ENCODE results near the gene UGT3A2. TPM values are rescaled to one million over a fixed set of nuclear protein-coding genes. Genes with fewer than 3 reads are reported as not detected.

Gene UGT3A2
- total and polyA plus RNA-seq, 2 of the 8 experiments (the other 6 are each of a cell fraction or from before 2014, with no cell fraction given): 19.4 to 28.8 TPM

DNA sequence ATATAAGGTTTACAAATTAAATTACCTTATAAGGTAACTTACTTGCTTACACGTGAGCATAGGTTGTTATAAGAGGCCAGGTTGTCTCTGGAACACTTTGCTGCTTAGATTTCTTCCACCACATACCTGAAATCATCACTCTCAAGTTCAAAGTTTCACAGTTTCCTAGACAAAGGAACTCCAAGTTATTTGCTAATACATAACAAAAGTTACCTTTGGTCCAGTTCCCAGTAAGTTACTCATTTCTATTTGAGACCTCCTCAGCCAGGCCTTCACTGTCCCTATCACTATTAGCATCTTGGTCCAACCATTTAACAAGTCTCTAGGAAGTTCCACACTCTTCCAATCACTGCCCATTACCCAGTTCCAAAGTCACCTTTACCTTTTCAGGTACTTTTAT, 57.0 kb downstream of the UGT3A2 start (continued):
- no peak for TF ChIP-seq TBP (IDR thresholded peaks at IDR 0.05; ENCODE audit: low read depth, low read length)
- TF ChIP-seq CBX8 (IDR thresholded peaks at IDR 0.05; ENCODE audit: borderline replicate concordance, low read depth, low read length): no peak

DNA sequence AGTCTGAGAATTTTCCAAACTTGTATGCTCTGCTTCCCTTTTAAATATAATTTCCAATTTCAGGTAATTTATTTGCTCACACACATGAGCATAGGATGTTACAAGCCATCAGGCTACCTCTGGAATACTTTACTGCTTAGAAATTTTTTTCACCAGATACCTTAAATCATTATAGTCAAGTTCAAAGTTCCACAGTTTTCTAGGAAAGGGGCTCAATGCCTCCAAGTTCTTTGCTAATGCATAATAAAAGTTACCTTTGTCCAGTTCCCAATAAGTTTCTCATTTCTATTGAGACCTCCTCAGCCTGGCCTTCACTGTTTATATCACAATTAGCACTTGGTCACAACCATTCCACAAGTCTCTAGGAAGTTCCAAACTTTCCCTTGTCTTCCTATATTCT, 59.3 kb downstream of the UGT3A2 start:
- no peak for TF ChIP-seq CEBPB (IDR thresholded peaks at IDR 0.05; ENCODE audit: low read depth, low read length)
- TF ChIP-seq, protein P1, sequence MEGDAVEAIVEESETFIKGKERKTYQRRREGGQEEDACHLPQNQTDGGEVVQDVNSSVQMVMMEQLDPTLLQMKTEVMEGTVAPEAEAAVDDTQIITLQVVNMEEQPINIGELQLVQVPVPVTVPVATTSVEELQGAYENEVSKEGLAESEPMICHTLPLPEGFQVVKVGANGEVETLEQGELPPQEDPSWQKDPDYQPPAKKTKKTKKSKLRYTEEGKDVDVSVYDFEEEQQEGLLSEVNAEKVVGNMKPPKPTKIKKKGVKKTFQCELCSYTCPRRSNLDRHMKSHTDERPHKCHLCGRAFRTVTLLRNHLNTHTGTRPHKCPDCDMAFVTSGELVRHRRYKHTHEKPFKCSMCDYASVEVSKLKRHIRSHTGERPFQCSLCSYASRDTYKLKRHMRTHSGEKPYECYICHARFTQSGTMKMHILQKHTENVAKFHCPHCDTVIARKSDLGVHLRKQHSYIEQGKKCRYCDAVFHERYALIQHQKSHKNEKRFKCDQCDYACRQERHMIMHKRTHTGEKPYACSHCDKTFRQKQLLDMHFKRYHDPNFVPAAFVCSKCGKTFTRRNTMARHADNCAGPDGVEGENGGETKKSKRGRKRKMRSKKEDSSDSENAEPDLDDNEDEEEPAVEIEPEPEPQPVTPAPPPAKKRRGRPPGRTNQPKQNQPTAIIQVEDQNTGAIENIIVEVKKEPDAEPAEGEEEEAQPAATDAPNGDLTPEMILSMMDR (IDR thresholded peaks at IDR 0.05; ENCODE audit: control extremely low read depth in 1 of 3, insufficient read depth in 1 of 3, low read depth in 1 of 3, low read length in 3 of 3): no peak
- TF ChIP-seq SIRT6 (IDR thresholded peaks at IDR 0.05; ENCODE audit: low read length): no peak
- FAIRE-seq (no peak), DNase-seq (ENCODE audit: low read depth in 1 of 2, low spot score in 2 of 2) (no peak)
- no peaks in the 10 kb centered on the region for H3K23me2 ChIP-seq (ENCODE audit: low read depth, low read length)
- no peak overlapping the region for H2BK120ac ChIP-seq (replicated peaks; ENCODE audit: low read depth, low read length)
- H4K8ac ChIP-seq (ENCODE audit: extremely low read depth, insufficient read depth, low read length): no peak overlapping the region
- H4K20me1 ChIP-seq (replicated peaks in 1 of 2; ENCODE audit: control insufficient read depth in 1 of 2, insufficient read depth in 2 of 2, low read length in 2 of 2): no peaks in the 10 kb centered on the region
- H3K9me3 ChIP-seq (ENCODE audit: insufficient read depth in 2 of 2, low read depth in 1 of 2, low read length in 1 of 2): peaks cover 8 to 15% of the 10 kb centered on the region in 2 experiments
- H4K5ac ChIP-seq (ENCODE audit: insufficient read length, low read depth, low read length): no peak overlapping the region
- H3K18ac ChIP-seq (ENCODE audit: extremely low read depth, low read length): no peak overlapping the region
- H3K4ac ChIP-seq (replicated peaks; ENCODE audit: insufficient read length, low read depth, low read length): no peak overlapping the region
- H3K4me1 ChIP-seq (replicated peaks in 1 of 4; ENCODE audit: control insufficient read depth in 3 of 4, insufficient read depth in 4 of 4, low read length in 3 of 4): no peaks in the 10 kb centered on the region
- H3K4me2 ChIP-seq (ENCODE audit: insufficient read depth in 1 of 2, low read depth in 2 of 2, low read length in 2 of 2): no peak overlapping the region
- no peak overlapping the region for H2BK15ac ChIP-seq (ENCODE audit: low read length)
- H2AK5ac ChIP-seq (ENCODE audit: low read depth, low read length): no peak overlapping the region
- no peak overlapping the region for H3K56ac ChIP-seq (replicated peaks; ENCODE audit: insufficient read length, low read depth, low read length)
- H3K4me3 ChIP-seq (ENCODE audit: extremely low read depth in 1 of 4, insufficient read depth in 2 of 4, low read depth in 3 of 4, low read length in 4 of 4): no peak overlapping the region
- no peak overlapping the region for H2AFZ ChIP-seq (ENCODE audit: low read length)
- no peak overlapping the region for H2BK20ac ChIP-seq (ENCODE audit: low read length)
- H3K79me2 ChIP-seq (ENCODE audit: control insufficient read depth in 1 of 2, insufficient read depth in 2 of 2, low read length in 2 of 2): no peaks in the 10 kb centered on the region
- H3K27ac ChIP-seq (ENCODE audit: low read depth, low read length): no peak overlapping the region
- H3K23ac ChIP-seq (ENCODE audit: insufficient read length): no peak overlapping the region
- H2BK12ac ChIP-seq (ENCODE audit: low read depth, low read length): no peak overlapping the region
- no peak overlapping the region for H4K91ac ChIP-seq (replicated peaks; ENCODE audit: insufficient read length, low read length)
- no peak overlapping the region for H3K14ac ChIP-seq (ENCODE audit: insufficient read length)
- no peaks in the 10 kb centered on the region for H3K27me3 ChIP-seq (replicated peaks in 1 of 4; ENCODE audit: control insufficient read depth in 3 of 4, extremely low read depth in 1 of 4, insufficient read depth in 3 of 4, low read length in 3 of 4)
- H3K36me3 ChIP-seq (ENCODE audit: control insufficient read depth in 2 of 4, insufficient read depth in 4 of 4, low read length in 3 of 4): no peaks in the 10 kb centered on the region
- no peaks in the 10 kb centered on the region for H3K79me1 ChIP-seq (ENCODE audit: low read depth, low read length)
- H2BK5ac ChIP-seq (ENCODE audit: low read depth, low read length): no peak overlapping the region
- no peak overlapping the region for H3K9ac ChIP-seq (replicated peaks in 1 of 4; ENCODE audit: extremely low read depth in 1 of 4, low read depth in 3 of 4, low read length in 3 of 4)
- CTCF ChIA-PET (ENCODE audit: partially characterized antibody): no interaction called here
- POLR2A ChIA-PET (ENCODE audit: partially characterized antibody): no interaction called here

Measured in H1 (cell line).